ENCODE measurements around the gene ATP6V0A1.
"Not testable (repeated sequence)": the region's sequence is repeated elsewhere in the genome, so short reads cannot be mapped to it uniquely, and the experiment has no call there.

The ATP6V0A1 gene

GRCh38 chr17:42475835-42476234, 17.2 kb downstream of the ATP6V0A1 start (continued):
- TF ChIP-seq TCF4 (CRISPR knock-in tag; IDR thresholded peaks at IDR 0.05; ENCODE audit: borderline replicate concordance) (no peak), ZNF70 (CRISPR knock-in tag; IDR thresholded peaks at IDR 0.05) (no peak), ZNF565 (CRISPR knock-in tag; conservative IDR thresholded peaks at IDR 0.05; ENCODE audit: low read depth) (no peak), OSR1 (CRISPR knock-in tag; IDR thresholded peaks at IDR 0.05) (no peak), RARB (CRISPR knock-in tag; IDR thresholded peaks at IDR 0.05) (no peak), ZNF8 (CRISPR knock-in tag; IDR thresholded peaks at IDR 0.05) (no peak)

DNA sequence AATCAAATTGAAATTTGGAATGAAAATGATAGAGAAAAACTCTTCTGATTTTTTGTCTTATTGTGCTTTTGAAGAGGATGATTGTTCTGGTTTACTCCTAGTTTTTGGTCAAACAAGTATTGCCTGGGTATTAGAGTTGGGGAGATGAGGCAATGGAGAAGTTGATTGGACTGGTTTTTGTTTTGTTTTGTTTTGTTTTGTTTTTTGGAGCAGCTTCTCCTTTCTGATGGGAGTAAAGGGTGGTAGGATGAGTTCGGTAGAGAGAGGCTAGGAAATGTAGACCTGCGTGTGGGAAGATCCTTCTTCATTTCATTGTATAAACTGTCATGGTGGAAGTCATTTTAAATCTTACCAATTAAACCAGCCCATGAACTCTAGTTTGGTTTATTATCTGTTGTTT, 17.7 kb downstream of the ATP6V0A1 start:
- TF ChIP-seq, protein P1, sequence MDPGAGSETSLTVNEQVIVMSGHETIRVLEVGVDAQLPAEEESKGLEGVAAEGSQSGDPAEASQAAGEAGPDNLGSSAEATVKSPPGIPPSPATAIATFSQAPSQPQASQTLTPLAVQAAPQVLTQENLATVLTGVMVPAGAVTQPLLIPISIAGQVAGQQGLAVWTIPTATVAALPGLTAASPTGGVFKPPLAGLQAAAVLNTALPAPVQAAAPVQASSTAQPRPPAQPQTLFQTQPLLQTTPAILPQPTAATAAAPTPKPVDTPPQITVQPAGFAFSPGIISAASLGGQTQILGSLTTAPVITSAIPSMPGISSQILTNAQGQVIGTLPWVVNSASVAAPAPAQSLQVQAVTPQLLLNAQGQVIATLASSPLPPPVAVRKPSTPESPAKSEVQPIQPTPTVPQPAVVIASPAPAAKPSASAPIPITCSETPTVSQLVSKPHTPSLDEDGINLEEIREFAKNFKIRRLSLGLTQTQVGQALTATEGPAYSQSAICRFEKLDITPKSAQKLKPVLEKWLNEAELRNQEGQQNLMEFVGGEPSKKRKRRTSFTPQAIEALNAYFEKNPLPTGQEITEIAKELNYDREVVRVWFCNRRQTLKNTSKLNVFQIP (CRISPR knock-in tag; IDR thresholded peaks at IDR 0.05; ENCODE audit: borderline replicate concordance, low read depth): no peak
- TF ChIP-seq ARNTL (CRISPR knock-in tag; IDR thresholded peaks at IDR 0.05; ENCODE audit: borderline replicate concordance, low read depth) (no peak), ZNF8 (CRISPR knock-in tag; IDR thresholded peaks at IDR 0.05) (no peak), ZFP30 (CRISPR knock-in tag; IDR thresholded peaks at IDR 0.05) (no peak), TCF4 (CRISPR knock-in tag; IDR thresholded peaks at IDR 0.05; ENCODE audit: borderline replicate concordance) (no peak), PPARA (CRISPR knock-in tag; IDR thresholded peaks at IDR 0.05; ENCODE audit: borderline replicate concordance) (no peak), BACH2 (CRISPR knock-in tag; IDR thresholded peaks at IDR 0.05; ENCODE audit: borderline replicate concordance) (no peak), TOX (CRISPR knock-in tag; IDR thresholded peaks at IDR 0.05; ENCODE audit: borderline replicate concordance) (no peak), GLIS3 (CRISPR knock-in tag; IDR thresholded peaks at IDR 0.05) (no peak), RARB (CRISPR knock-in tag; IDR thresholded peaks at IDR 0.05) (no peak), TSHZ2 (CRISPR knock-in tag; IDR thresholded peaks at IDR 0.05) (no peak), ISL1 (CRISPR knock-in tag; IDR thresholded peaks at IDR 0.05) (no peak), ZNF70 (CRISPR knock-in tag; IDR thresholded peaks at IDR 0.05) (no peak), SNAI2 (CRISPR knock-in tag; IDR thresholded peaks at IDR 0.05) (no peak), CREB5 (CRISPR knock-in tag; IDR thresholded peaks at IDR 0.05; ENCODE audit: low read depth) (no peak)
- TF ChIP-seq, protein P2, sequence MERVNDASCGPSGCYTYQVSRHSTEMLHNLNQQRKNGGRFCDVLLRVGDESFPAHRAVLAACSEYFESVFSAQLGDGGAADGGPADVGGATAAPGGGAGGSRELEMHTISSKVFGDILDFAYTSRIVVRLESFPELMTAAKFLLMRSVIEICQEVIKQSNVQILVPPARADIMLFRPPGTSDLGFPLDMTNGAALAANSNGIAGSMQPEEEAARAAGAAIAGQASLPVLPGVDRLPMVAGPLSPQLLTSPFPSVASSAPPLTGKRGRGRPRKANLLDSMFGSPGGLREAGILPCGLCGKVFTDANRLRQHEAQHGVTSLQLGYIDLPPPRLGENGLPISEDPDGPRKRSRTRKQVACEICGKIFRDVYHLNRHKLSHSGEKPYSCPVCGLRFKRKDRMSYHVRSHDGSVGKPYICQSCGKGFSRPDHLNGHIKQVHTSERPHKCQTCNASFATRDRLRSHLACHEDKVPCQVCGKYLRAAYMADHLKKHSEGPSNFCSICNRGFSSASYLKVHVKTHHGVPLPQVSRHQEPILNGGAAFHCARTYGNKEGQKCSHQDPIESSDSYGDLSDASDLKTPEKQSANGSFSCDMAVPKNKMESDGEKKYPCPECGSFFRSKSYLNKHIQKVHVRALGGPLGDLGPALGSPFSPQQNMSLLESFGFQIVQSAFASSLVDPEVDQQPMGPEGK (CRISPR knock-in tag; IDR thresholded peaks at IDR 0.05; ENCODE audit: borderline replicate concordance): no peak
- no peak for ATAC-seq

DNA sequence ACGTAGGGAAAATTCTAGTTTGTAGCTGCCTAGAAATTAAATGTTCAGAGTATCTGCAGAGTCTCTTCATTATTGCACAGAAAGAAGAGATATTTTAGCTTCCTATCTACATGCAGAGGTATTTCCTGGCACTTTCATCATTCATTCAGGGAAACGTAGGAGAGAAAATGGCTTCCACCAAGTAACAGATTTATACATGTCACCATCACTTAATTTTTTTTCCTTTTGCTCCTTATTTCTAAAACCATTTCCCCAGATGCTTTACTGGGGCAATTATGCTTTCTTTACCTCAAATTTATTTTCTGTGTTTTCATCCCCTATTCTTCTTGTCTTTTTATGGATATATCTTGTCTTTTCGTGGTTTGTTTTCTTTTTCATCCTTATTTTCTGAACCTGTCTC, 18.5 kb downstream of the ATP6V0A1 start:
- TF ChIP-seq BACH2 (CRISPR knock-in tag; IDR thresholded peaks at IDR 0.05; ENCODE audit: borderline replicate concordance): no peak
- TF ChIP-seq SNAI2 (CRISPR knock-in tag; IDR thresholded peaks at IDR 0.05): no peak
- TF ChIP-seq CSDC2 (CRISPR knock-in tag; IDR thresholded peaks at IDR 0.05): no peak
- no peak for TF ChIP-seq ZNF8 (CRISPR knock-in tag; IDR thresholded peaks at IDR 0.05)
- TF ChIP-seq, protein P2 (CRISPR knock-in tag; IDR thresholded peaks at IDR 0.05; ENCODE audit: borderline replicate concordance): no peak
- TF ChIP-seq TSHZ2 (CRISPR knock-in tag; IDR thresholded peaks at IDR 0.05): no peak
- TF ChIP-seq CREB5 (CRISPR knock-in tag; IDR thresholded peaks at IDR 0.05; ENCODE audit: low read depth): no peak
- no peak for TF ChIP-seq ISL1 (CRISPR knock-in tag; IDR thresholded peaks at IDR 0.05)
- no peak for TF ChIP-seq ZNF70 (CRISPR knock-in tag; IDR thresholded peaks at IDR 0.05)
- TF ChIP-seq, protein P1 (CRISPR knock-in tag; IDR thresholded peaks at IDR 0.05; ENCODE audit: borderline replicate concordance, low read depth): no peak
- no peak for TF ChIP-seq ZC3H10 (CRISPR knock-in tag; IDR thresholded peaks at IDR 0.05)
- no peak for TF ChIP-seq OSR1 (CRISPR knock-in tag; IDR thresholded peaks at IDR 0.05)
- no peak for ATAC-seq

DNA sequence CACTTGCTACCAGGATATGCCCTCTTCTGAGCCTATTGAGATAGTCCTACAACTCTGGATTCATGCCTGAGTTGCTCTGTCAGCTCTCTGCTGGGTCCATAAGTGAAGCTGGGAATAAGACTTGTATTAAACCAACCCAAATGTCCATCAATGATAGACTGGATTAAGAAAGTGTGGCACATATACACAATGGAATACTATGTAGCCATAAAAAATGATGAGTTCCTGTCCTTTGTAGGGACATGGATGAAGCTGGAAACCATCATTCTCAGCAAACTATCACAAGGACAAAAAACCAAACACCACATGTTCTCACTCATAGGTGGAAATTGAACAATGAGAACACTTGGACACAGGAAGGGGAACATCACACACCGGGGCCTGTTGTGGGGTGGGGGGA, 19.1 kb downstream of the ATP6V0A1 start:
- ATAC-seq: not testable (repeated sequence)

Measured in SK-N-SH treated with all-trans-retinoic acid at 6 μM for 48 hours (cell line).